DND-41 (cell line): ENCODE data around the gene DZANK1.

Experiments used
- CTCF ChIP-seq: IDR thresholded peaks from 2 replicates; pipeline ENCODE4 v1.5.1; 2012; ENCODE audit warnings: borderline replicate concordance, low read length, moderate library complexity, mild to moderate bottlenecking; ENCODE audit not compliant: poor library complexity, severe bottlenecking; ENCODE audit errors: extremely low read depth
- EZH2 ChIP-seq: IDR thresholded peaks from 3 replicates; pipeline ENCODE4 v1.6.1; 2012; ENCODE audit warnings: borderline replicate concordance, low read depth, mild to moderate bottlenecking, moderate library complexity, low read length, inconsistent platforms; ENCODE audit not compliant: severe bottlenecking

- no peak for TF ChIP-seq CTCF
- no peak for TF ChIP-seq EZH2
These were observed 30.8 kb upstream of the DZANK1 start for GRCh38 chr20:18497603-18498002.
